ENCODE data around the gene RNF8. TPM values are rescaled to one million over a fixed set of nuclear protein-coding genes. Genes with fewer than 3 reads are reported as not detected.

The RNF8 gene
- total RNA-seq, 4 donors from 2014 or later, result 8.9 to 19.0 (median 13.5) TPM

DNA sequence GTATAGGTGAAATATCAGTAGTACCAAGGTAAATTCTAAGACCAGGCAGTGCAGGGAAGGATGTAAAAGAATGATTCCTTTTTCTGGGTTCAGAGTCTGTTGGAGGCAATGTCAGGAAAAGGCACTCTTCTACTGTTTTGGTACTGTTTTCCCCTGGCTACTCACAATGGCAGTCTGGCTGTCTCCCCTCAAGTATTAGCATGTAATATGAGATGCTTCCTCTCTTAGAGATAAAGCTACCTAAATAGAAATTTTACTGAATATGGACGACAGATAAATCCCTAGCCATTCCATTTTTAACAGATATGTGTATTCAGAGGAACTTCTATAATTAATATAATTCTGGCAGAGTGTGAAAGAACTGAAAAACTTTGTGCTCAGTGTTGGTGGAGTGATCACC lies 3.5 kb downstream of the RNF8 start:
- Histone ChIP-seq H3K27me3 (no peaks in the 10 kb centered on the region), H3K27ac (no peak overlapping the region), H3K4me3 (no peak overlapping the region), H3K36me3 (peaks cover 0 to 27% (median 0%) of the 10 kb centered on the region in 3 donors), H3K9me3 (no peaks in the 10 kb centered on the region), H3K4me1 (no peaks in the 10 kb centered on the region)
- TF ChIP-seq, protein P1, sequence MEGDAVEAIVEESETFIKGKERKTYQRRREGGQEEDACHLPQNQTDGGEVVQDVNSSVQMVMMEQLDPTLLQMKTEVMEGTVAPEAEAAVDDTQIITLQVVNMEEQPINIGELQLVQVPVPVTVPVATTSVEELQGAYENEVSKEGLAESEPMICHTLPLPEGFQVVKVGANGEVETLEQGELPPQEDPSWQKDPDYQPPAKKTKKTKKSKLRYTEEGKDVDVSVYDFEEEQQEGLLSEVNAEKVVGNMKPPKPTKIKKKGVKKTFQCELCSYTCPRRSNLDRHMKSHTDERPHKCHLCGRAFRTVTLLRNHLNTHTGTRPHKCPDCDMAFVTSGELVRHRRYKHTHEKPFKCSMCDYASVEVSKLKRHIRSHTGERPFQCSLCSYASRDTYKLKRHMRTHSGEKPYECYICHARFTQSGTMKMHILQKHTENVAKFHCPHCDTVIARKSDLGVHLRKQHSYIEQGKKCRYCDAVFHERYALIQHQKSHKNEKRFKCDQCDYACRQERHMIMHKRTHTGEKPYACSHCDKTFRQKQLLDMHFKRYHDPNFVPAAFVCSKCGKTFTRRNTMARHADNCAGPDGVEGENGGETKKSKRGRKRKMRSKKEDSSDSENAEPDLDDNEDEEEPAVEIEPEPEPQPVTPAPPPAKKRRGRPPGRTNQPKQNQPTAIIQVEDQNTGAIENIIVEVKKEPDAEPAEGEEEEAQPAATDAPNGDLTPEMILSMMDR (IDR thresholded peaks at IDR 0.05), result no peak
- TF ChIP-seq POLR2A (IDR thresholded peaks at IDR 0.05), result no peak
- DNase-seq, result no peak

DNA sequence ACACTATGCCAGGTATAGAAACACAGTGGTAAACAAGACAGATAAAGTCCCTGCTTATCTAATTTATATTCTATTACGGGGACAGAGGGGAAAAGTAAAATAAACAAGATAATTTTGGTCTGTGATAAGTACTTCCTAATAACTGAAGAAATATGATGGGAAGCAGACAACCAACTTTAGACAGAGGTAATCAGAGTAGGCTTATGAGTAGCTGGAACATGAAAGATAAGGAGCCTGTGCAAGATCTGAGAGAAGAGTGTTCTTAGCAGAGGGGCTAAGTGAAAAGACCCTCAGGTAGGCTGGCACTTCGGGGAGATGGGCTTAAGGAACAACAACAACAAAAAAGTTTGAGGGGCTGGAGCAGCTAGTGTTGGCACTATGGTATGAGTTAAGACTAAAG lies 4.1 kb downstream of the RNF8 start:
- peaks cover 0 to 27% (median 0%) of the 10 kb centered on the region in 3 donors for H3K36me3 ChIP-seq
- TF ChIP-seq POLR2A (IDR thresholded peaks at IDR 0.05), result no peak
- TF ChIP-seq, protein P1 (IDR thresholded peaks at IDR 0.05), result no peak
- DNase-seq, result no peak
- no peaks in the 10 kb centered on the region for H3K4me1 ChIP-seq
- H3K27me3 ChIP-seq, result no peaks in the 10 kb centered on the region
- H3K4me3 ChIP-seq, result no peak overlapping the region
- H3K27ac ChIP-seq, result no peak overlapping the region
- no peaks in the 10 kb centered on the region for H3K9me3 ChIP-seq

DNA sequence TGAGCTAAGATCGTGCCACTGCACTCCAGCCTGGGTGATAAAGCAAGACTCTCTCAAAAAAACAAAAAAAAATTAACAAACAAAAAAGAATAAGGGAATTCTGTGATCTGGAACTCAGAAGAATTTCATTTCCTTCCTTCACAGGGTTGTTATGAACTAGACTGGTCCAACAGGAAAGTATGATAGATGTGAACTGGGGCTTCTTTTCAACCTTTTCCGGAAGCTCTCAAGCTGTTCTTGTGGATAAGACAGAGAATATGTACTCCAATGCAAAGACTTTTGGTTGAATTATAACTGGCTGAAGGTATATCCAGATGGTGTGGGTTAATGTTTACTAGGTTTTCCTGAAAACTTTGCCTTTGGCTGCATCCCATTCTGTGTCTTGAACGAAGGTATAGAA lies 5.3 kb downstream of the RNF8 start:
- Histone ChIP-seq H3K4me3 (no peak overlapping the region), H3K4me1 (no peaks in the 10 kb centered on the region), H3K27me3 (no peaks in the 10 kb centered on the region), H3K27ac (no peak overlapping the region), H3K36me3 (peaks cover 0 to 27% (median 3%) of the 10 kb centered on the region in 3 donors), H3K9me3 (no peaks in the 10 kb centered on the region)
- TF ChIP-seq POLR2A (IDR thresholded peaks at IDR 0.05), result no peak
- TF ChIP-seq, protein P1 (IDR thresholded peaks at IDR 0.05), result no peak
- no peak for DNase-seq

DNA sequence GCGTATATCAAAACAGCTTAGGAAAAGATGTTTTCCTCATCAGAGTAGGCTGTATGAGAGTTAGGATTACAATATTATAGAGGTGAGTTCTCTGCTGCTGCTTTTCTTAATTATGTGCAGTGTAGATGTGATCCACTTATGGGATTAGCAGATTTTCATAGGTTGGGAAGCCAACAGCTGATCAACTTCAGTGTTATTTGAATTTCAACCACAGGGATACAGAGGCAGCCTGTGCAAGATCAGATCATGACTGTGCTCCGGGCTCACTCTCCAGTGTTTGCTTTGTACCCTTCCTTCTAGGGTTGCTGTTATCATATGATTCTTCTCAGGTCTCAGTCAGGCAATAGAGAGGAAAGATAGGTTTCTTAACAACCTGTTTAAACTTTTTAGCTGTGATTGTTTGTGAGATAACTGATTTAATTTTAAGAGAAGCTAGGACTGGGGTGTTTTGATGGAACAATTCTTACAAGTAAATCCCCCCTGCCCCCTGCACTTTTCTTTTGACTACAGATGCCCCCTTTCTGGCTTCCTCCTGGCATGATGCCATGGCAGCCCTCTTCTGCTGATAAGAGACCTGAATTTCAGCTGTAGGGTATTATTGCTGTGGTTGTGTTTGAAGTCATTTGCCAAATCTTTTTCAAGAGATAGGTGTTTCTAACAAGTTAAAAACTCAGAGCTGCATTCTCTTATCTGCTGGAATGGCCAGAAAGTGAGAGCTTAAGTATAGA lies 8.5 kb downstream of the RNF8 start:
- Histone ChIP-seq H3K27ac (no peak overlapping the region), H3K4me1 (no peaks in the 10 kb centered on the region), H3K4me3 (no peak overlapping the region), H3K36me3 (peaks cover 0 to 27% (median 3%) of the 10 kb centered on the region in 3 donors), H3K27me3 (no peaks in the 10 kb centered on the region), H3K9me3 (no peaks in the 10 kb centered on the region)
- no peak for DNase-seq
- TF ChIP-seq POLR2A (IDR thresholded peaks at IDR 0.05), result no peak
- TF ChIP-seq, protein P1 (IDR thresholded peaks at IDR 0.05), result no peak

DNA sequence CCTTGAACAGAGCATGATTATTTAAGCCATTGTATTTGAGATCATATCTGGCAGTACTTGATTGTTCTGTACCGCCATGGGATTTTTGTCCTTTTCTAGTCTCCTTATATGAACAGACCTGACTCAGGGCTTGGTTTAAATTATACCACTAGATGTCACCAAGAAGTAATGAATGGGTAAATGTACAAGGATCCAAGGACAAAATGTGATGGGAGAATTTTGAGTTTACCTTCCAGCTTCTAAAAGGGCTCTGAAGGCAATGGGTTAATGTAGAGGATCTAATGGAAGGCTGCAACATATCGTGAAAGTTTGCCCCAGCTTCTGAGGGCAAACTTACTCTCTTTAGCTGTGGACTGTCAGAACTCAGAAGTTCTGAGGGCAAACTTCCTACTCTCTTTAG lies 12.0 kb downstream of the RNF8 start:
- DNase-seq, result no peak
- Histone ChIP-seq H3K4me3 (no peak overlapping the region), H3K4me1 (no peaks in the 10 kb centered on the region), H3K36me3 (peaks cover 0 to 34% (median 3%) of the 10 kb centered on the region in 3 donors), H3K9me3 (no peaks in the 10 kb centered on the region), H3K27ac (no peak overlapping the region), H3K27me3 (no peaks in the 10 kb centered on the region)
- TF ChIP-seq POLR2A (IDR thresholded peaks at IDR 0.05), result no peak
- TF ChIP-seq, protein P1 (IDR thresholded peaks at IDR 0.05), result peak in 2 of 6 experiments; percentile 6 to 9
